HCT116 (cell line): ENCODE measurements around the gene ZNF320.
"Not testable (repeated sequence)": the region's sequence is repeated elsewhere in the genome, so short reads cannot be mapped to it uniquely, and the experiment has no call there.

ENCODE experiments used
- EZH2phosphoT487 ChIP-seq: fragments of 200-600 bp; IDR thresholded peaks from 2 replicates; pipeline ENCODE4 v1.6.1; 2018; ENCODE audit warnings: antibody characterized with exemption, borderline replicate concordance
- POLR2AphosphoS5 ChIP-seq: IDR thresholded peaks from 2 replicates; pipeline ENCODE4 v1.6.1; 2011; ENCODE audit warnings: mild to moderate bottlenecking, low read depth, low read length, moderate library complexity

DNA sequence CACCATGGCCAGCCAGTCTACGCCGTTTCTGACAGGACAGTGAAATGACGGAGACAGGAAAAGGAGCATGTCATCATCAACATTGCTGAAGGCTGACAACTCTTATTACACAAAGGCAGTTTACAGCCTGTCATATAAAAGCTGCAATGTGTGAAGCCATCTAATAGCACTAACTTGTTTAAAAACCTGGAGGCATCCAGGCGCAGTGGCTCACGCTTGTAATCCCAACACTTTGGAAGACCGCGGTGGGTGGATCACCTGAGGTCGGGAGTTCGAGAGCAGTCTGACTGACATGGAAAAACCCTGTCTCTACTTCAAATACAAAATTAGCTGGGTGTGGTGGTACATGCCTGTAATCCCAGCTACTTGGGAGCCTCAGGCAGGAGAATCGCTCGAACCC, 29.4 kb downstream of the ZNF320 start:
- TF ChIP-seq POLR2AphosphoS5, EZH2phosphoT487: not testable (repeated sequence)
